Endodermal cell (in vitro differentiated cells): Measurements from ENCODE around the gene FBXW12. TPM values are rescaled to one million over a fixed set of nuclear protein-coding genes. Genes with fewer than 3 reads are reported as not detected.

Source experiments
- DNase-seq: peaks from one replicate; pipeline ENCODE4 v3.0.0-alpha.2; 2017
- H3K27ac ChIP-seq: 2 replicates; pipeline ENCODE4 v1.5.1; 2013; ENCODE audit warnings: mild to moderate bottlenecking, low read depth, low read length, moderate library complexity
- H3K27me3 ChIP-seq: 2 replicates; pipeline ENCODE4 v1.6.1; 2013; ENCODE audit warnings: mild to moderate bottlenecking, low read length, moderate library complexity; ENCODE audit not compliant: insufficient read depth, control insufficient read depth, poor library complexity, severe bottlenecking
- H3K36me3 ChIP-seq: 2 replicates; pipeline ENCODE4 v1.7.0; 2013; ENCODE audit warnings: mild to moderate bottlenecking, low read length, moderate library complexity; ENCODE audit not compliant: control insufficient read depth, insufficient read depth
- H3K4me1 ChIP-seq: one replicate; pipeline ENCODE4 v1.7.0; 2013; ENCODE audit warnings: low read length; ENCODE audit not compliant: control insufficient read depth, insufficient read depth
- H3K4me3 ChIP-seq: 2 replicates; pipeline ENCODE4 v1.5.1; 2013; ENCODE audit warnings: mild to moderate bottlenecking, low read length, moderate library complexity
- H3K9ac ChIP-seq: 2 replicates; pipeline ENCODE4 v1.6.1; 2013; ENCODE audit warnings: mild to moderate bottlenecking, low read length, moderate library complexity; ENCODE audit not compliant: poor library complexity, severe bottlenecking; ENCODE audit errors: extremely low read depth
- H3K9me3 ChIP-seq: 2 replicates; pipeline ENCODE4 v1.6.1; 2013; ENCODE audit warnings: mild to moderate bottlenecking, low read length, moderate library complexity; ENCODE audit not compliant: control insufficient read depth
- H3K27ac Mint-ChIP-seq: 2 replicates; pipeline ENCODE4 v1.8.0; 2020; ENCODE audit warnings: mixed read lengths
- H3K27me3 Mint-ChIP-seq: 2 replicates; pipeline ENCODE4 v1.8.0; 2021; ENCODE audit warnings: mild to moderate bottlenecking, mixed read lengths; ENCODE audit not compliant: insufficient read depth
- H3K36me3 Mint-ChIP-seq: 2 replicates; pipeline ENCODE4 v1.8.0; 2020; ENCODE audit warnings: low read depth, mixed read lengths
- H3K4me1 Mint-ChIP-seq: 2 replicates; pipeline ENCODE4 v1.8.0; 2020; ENCODE audit warnings: mixed read lengths
- H3K4me3 Mint-ChIP-seq: 2 replicates; pipeline ENCODE4 v1.8.0; 2020; ENCODE audit warnings: mild to moderate bottlenecking, moderate library complexity, mixed read lengths
- H3K9me3 Mint-ChIP-seq: 2 replicates; pipeline ENCODE4 v1.8.0; 2020; ENCODE audit warnings: mild to moderate bottlenecking, mixed read lengths
- WGBS, 2 experiments: methylation state at CpG; one replicate each; pipeline versions ENCODE4 v1.1.5 to v1.1.7; 2013; ENCODE audit warnings: missing lambda C conversion rate in 2 of 2, mixed read lengths in 1 of 2; ENCODE audit not compliant: insufficient coverage in 1 of 2, insufficient read length in 1 of 2; 5-methylcytosine and 5-hydroxymethylcytosine counted together
- total RNA-seq, 2 donors: library from RNA; stranded (reverse); fragmentation: NEBNext Ultra II Directional in 1 of 2; extraction: Animal tissue kit (Norgen Biotek cat#: 25700) in 1 of 2; gene quantifications; 2 replicates in 1 of 2; 3 replicates in 1 of 2; pipeline ENCODE4 v1.2.1, GENCODE V29; 2021
- TF ChIP-seq, protein P1 (sequence below): fragments of 200-600 bp; sonication (generic); conservative IDR thresholded peaks from 2 replicates; pipeline ENCODE4 v1.5.0; 2021; ENCODE audit warnings: antibody characterized with exemption, mild to moderate bottlenecking

The FBXW12 gene
- total RNA-seq, 2 donors from 2014 or later, result 0.13 to 1.4 TPM

GRCh38 chr3:48413086-48413485 is 41.1 kb downstream of the FBXW12 start:
- no peak overlapping the region for H3K27ac ChIP-seq
- H3K36me3 ChIP-seq, result peaks cover 77% of the 10 kb centered on the region

GRCh38 chr3:48413611-48414010 is 41.6 kb downstream of the FBXW12 start:
- Histone ChIP-seq H3K9me3 (no peaks in the 10 kb centered on the region), H3K27ac (no peak overlapping the region), H3K9ac (no peak overlapping the region), H3K4me3 (no peak overlapping the region), H3K4me1 (no peaks in the 10 kb centered on the region), H3K27me3 (no peaks in the 10 kb centered on the region), H3K36me3 (peaks cover 73% of the 10 kb centered on the region)
- no peak overlapping the region for H3K4me3 Mint-ChIP-seq
- WGBS, 2 experiments, result 95 to 96% methylated on average over 9 to 14 of the region's 14 CpGs
- H3K9me3 Mint-ChIP-seq, result no peaks in the 10 kb centered on the region
- H3K4me1 Mint-ChIP-seq, result no peaks in the 10 kb centered on the region
- DNase-seq, result no peak
- TF ChIP-seq, protein P1, sequence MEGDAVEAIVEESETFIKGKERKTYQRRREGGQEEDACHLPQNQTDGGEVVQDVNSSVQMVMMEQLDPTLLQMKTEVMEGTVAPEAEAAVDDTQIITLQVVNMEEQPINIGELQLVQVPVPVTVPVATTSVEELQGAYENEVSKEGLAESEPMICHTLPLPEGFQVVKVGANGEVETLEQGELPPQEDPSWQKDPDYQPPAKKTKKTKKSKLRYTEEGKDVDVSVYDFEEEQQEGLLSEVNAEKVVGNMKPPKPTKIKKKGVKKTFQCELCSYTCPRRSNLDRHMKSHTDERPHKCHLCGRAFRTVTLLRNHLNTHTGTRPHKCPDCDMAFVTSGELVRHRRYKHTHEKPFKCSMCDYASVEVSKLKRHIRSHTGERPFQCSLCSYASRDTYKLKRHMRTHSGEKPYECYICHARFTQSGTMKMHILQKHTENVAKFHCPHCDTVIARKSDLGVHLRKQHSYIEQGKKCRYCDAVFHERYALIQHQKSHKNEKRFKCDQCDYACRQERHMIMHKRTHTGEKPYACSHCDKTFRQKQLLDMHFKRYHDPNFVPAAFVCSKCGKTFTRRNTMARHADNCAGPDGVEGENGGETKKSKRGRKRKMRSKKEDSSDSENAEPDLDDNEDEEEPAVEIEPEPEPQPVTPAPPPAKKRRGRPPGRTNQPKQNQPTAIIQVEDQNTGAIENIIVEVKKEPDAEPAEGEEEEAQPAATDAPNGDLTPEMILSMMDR, result no peak
- H3K27ac Mint-ChIP-seq, result no peak overlapping the region
- H3K36me3 Mint-ChIP-seq, result peaks cover 76% of the 10 kb centered on the region
- no peaks in the 10 kb centered on the region for H3K27me3 Mint-ChIP-seq

More at GRCh38 chr3:48413086-48413485, 41.1 kb downstream of the FBXW12 start:
- Mint-ChIP-seq H3K4me1 (no peaks in the 10 kb centered on the region), H3K9me3 (no peaks in the 10 kb centered on the region), H3K4me3 (no peak overlapping the region), H3K36me3 (peaks cover 75% of the 10 kb centered on the region), H3K27me3 (no peaks in the 10 kb centered on the region), H3K27ac (no peak overlapping the region)
- H3K9me3 ChIP-seq, result no peaks in the 10 kb centered on the region
- WGBS, 2 experiments, result 94 to 98% methylated on average over 6 to 8 of the region's 8 CpGs
- no peaks in the 10 kb centered on the region for H3K4me1 ChIP-seq
- H3K9ac ChIP-seq, result no peak overlapping the region
- no peak overlapping the region for H3K4me3 ChIP-seq
- DNase-seq, result no peak
- no peaks in the 10 kb centered on the region for H3K27me3 ChIP-seq
- TF ChIP-seq, protein P1, result no peak

DNA sequence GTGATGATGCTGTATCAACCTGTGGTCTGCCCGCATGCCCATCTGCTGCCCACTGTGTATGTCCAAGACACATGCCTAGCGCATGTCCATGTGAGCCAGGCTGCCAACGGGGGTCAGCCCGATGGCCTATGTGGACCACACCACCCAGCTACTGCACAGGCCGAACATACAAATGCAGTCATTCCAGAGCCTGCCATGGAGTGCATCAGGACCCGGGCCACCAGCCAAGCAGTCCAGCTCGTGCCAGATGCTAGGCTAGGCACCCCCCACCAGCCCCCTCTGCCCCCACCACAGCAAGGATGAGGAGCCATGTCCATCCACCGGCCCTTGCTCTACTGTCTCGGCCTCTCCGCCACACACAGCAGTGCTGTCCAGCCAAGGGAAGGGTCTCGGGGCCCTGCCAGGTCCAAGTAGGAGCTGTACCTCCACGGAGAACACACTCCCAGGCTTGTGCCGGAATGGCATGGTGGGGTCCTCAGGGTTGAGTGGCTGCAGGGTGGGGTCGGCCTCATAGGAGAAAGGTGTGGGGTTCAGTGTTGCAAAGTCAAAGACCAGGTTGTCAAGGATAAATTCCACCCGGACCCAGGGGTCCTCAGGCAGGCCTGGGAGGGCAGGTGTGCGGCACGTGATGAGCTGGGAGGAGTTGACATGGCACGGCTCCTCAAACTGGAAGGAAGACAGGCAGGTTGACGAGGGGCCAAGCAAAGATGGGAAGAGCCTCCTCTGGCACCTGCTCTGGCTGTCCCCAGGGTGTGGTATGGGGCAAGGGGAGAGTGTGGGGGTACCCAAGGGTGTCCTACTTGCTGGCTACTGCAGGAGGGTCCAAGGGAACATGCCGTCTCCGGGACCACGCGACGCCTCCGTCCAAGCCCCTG is 42.6 kb downstream of the FBXW12 start:
- Mint-ChIP-seq H3K27ac (no peak overlapping the region), H3K36me3 (peaks cover 77% of the 10 kb centered on the region), H3K4me3 (no peak overlapping the region), H3K27me3 (no peaks in the 10 kb centered on the region), H3K4me1 (no peaks in the 10 kb centered on the region), H3K9me3 (no peaks in the 10 kb centered on the region)
- Histone ChIP-seq H3K27ac (no peak overlapping the region), H3K4me3 (no peak overlapping the region), H3K9me3 (no peaks in the 10 kb centered on the region), H3K9ac (no peak overlapping the region), H3K27me3 (no peaks in the 10 kb centered on the region), H3K36me3 (peaks cover 63% of the 10 kb centered on the region), H3K4me1 (no peaks in the 10 kb centered on the region)
- WGBS, 2 experiments, result 93 to 94% methylated on average over 19 to 25 of the region's 25 CpGs
- TF ChIP-seq, protein P1, result no peak
- DNase-seq, result no peak
